Measurements from ENCODE around the gene GPX5.

GPX5 gene

GRCh38 chr6:28485482-28485881, 40.2 kb upstream of the GPX5 start:
- no peaks in the 10 kb centered on the region for H4K20me1 ChIP-seq (ENCODE audit: insufficient read depth, low read length)
- H2AFZ ChIP-seq (ENCODE audit: low read length), result no peak overlapping the region
- H3K9me2 ChIP-seq (replicated peaks; ENCODE audit: insufficient read depth, low read length), result no peaks in the 10 kb centered on the region
- no peaks in the 10 kb centered on the region for H3K9me3 ChIP-seq (replicated peaks; ENCODE audit: insufficient read depth, low read length)
- no peak for DNase-seq
- no peaks in the 10 kb centered on the region for H3K79me2 ChIP-seq (ENCODE audit: low read length)
- peaks cover 7% of the 10 kb centered on the region; the same call in 1 of the 2 replicates for H3F3A ChIP-seq (ENCODE audit: insufficient read depth, low read length)
- H3K4me2 ChIP-seq (ENCODE audit: low read depth, low read length), result no peak overlapping the region
- no peaks in the 10 kb centered on the region for H3K27me3 ChIP-seq (replicated peaks; ENCODE audit: insufficient read depth, low read length)
- no peak overlapping the region for H3K9ac ChIP-seq (ENCODE audit: low read length)
- H3K4me1 ChIP-seq (ENCODE audit: low read length), result no peaks in the 10 kb centered on the region
- H3K27ac ChIP-seq (ENCODE audit: low read length), result no peak overlapping the region
- H3K4me3 ChIP-seq (ENCODE audit: low read length), result no peak overlapping the region
- TF ChIP-seq EZH2phosphoT487 (IDR thresholded peaks at IDR 0.05; ENCODE audit: low read length) (no peak), EZH2 (optimal IDR thresholded peaks at IDR 0.05; ENCODE audit: low read depth, low read length) (no peak), CTCF (IDR thresholded peaks at IDR 0.05; ENCODE audit: low read length) (no peak)
- H3K36me3 ChIP-seq (replicated peaks; ENCODE audit: insufficient read depth, low read length), result no peaks in the 10 kb centered on the region

- no peak overlapping the region for H3K9ac ChIP-seq (ENCODE audit: low read length)
- H3K4me3 ChIP-seq (ENCODE audit: low read length), result no peak overlapping the region
- no peaks in the 10 kb centered on the region for H3K27me3 ChIP-seq (replicated peaks; ENCODE audit: insufficient read depth, low read length)
- H3K36me3 ChIP-seq (replicated peaks; ENCODE audit: insufficient read depth, low read length), result no peaks in the 10 kb centered on the region
- H2AFZ ChIP-seq (ENCODE audit: low read length), result no peak overlapping the region
- H3K27ac ChIP-seq (ENCODE audit: low read length), result no peak overlapping the region
- no peaks in the 10 kb centered on the region for H3K9me3 ChIP-seq (replicated peaks; ENCODE audit: insufficient read depth, low read length)
- no peaks in the 10 kb centered on the region for H3K4me1 ChIP-seq (ENCODE audit: low read length)
- no peaks in the 10 kb centered on the region for H3K9me2 ChIP-seq (replicated peaks; ENCODE audit: insufficient read depth, low read length)
- peaks cover 10% of the 10 kb centered on the region; the same call in 1 of the 2 replicates for H3F3A ChIP-seq (ENCODE audit: insufficient read depth, low read length)
- no peaks in the 10 kb centered on the region for H3K79me2 ChIP-seq (ENCODE audit: low read length)
- no peaks in the 10 kb centered on the region for H4K20me1 ChIP-seq (ENCODE audit: insufficient read depth, low read length)
- TF ChIP-seq EZH2 (optimal IDR thresholded peaks at IDR 0.05; ENCODE audit: low read depth, low read length) (no peak), EZH2phosphoT487 (IDR thresholded peaks at IDR 0.05; ENCODE audit: low read length) (no peak), CTCF (IDR thresholded peaks at IDR 0.05; ENCODE audit: low read length) (no peak)
- DNase-seq, result no peak
- no peak overlapping the region for H3K4me2 ChIP-seq (ENCODE audit: low read depth, low read length)
Observed at GRCh38 chr6:28486533-28486932, 39.1 kb upstream of the GPX5 start.

GRCh38 chr6:28486988-28487742, 38.5 kb upstream of the GPX5 start:
- Histone ChIP-seq H3K4me3 (ENCODE audit: low read length) (no peak overlapping the region), H4K20me1 (ENCODE audit: insufficient read depth, low read length) (no peaks in the 10 kb centered on the region), H3K4me2 (ENCODE audit: low read depth, low read length) (no peak overlapping the region), H3K9ac (ENCODE audit: low read length) (no peak overlapping the region), H3K36me3 (replicated peaks; ENCODE audit: insufficient read depth, low read length) (no peaks in the 10 kb centered on the region), H3K27ac (ENCODE audit: low read length) (no peak overlapping the region), H3K4me1 (ENCODE audit: low read length) (no peaks in the 10 kb centered on the region), H3K9me2 (replicated peaks; ENCODE audit: insufficient read depth, low read length) (no peaks in the 10 kb centered on the region), H3K27me3 (replicated peaks; ENCODE audit: insufficient read depth, low read length) (no peaks in the 10 kb centered on the region), H3F3A (ENCODE audit: insufficient read depth, low read length) (peaks cover 10% of the 10 kb centered on the region; the same call in 1 of the 2 replicates), H3K79me2 (ENCODE audit: low read length) (no peaks in the 10 kb centered on the region), H3K9me3 (replicated peaks; ENCODE audit: insufficient read depth, low read length) (no peaks in the 10 kb centered on the region), H2AFZ (ENCODE audit: low read length) (no peak overlapping the region)
- TF ChIP-seq EZH2phosphoT487 (IDR thresholded peaks at IDR 0.05; ENCODE audit: low read length) (no peak), EZH2 (optimal IDR thresholded peaks at IDR 0.05; ENCODE audit: low read depth, low read length) (no peak), CTCF (IDR thresholded peaks at IDR 0.05; ENCODE audit: low read length) (no peak)
- DNase-seq, result no peak

Data from MM.1S (cell line).